Measurements from ENCODE around the gene OR10P1. TPM values are rescaled to one million over a fixed set of nuclear protein-coding genes. Genes with fewer than 3 reads are reported as not detected.

Gene OR10P1
- total and polyA plus RNA-seq, 9 donors = not detected

DNA sequence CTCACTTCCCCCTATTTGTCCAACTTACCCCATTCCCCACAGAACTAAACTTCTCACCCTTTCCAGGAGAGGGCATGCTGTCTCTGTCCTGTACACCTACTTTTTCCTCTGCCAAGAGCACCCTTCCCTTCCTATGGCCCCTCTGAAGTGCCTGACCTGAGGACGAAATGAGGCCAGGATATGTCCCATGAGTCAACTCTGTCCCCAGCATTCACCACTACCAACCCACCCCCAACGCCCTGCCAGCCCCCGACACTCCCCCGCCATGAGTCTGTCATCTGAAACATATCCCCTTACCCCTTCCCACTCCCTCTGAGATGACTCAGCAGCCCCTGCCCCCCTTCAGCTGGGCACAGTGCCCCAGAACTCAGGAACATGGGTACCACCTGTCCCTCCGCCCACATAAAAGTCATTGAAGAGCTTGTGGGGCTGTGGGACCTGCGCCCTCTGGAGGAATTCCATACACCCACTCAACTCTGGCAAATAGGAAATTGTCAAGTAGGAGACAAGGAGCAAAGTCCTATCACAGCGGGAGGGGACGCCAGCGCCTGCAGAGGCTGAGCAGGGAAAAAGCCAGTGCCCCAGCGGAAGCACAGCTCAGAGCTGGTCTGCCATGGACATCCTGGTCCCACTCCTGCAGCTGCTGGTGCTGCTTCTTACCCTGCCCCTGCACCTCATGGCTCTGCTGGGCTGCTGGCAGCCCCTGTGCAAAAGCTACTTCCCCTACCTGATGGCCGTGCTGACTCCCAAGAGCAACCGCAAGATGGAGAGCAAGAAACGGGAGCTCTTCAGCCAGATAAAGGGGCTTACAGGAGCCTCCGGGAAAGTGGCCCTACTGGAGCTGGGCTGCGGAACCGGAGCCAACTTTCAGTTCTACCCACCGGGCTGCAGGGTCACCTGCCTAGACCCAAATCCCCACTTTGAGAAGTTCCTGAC lies 44.7 kb downstream of the OR10P1 start:
- H3K9me3 ChIP-seq = no peaks in the 10 kb centered on the region
- 12 to 19% (median 14%) methylated on average over 17 of the region's 17 CpGs for WGBS, 3 donors
- H3K27ac ChIP-seq = no peak overlapping the region
- intact Hi-C loops (cut with DNase I) = no loop called here
- H3K27me3 ChIP-seq = no peaks in the 10 kb centered on the region
- peak overlapping the region; percentile 6 for H3K4me3 ChIP-seq
- no peak for TF ChIP-seq EP300 (IDR thresholded peaks at IDR 0.05)
- no peak for TF ChIP-seq POLR2A (IDR thresholded peaks at IDR 0.05)
- TF ChIP-seq, protein P1, sequence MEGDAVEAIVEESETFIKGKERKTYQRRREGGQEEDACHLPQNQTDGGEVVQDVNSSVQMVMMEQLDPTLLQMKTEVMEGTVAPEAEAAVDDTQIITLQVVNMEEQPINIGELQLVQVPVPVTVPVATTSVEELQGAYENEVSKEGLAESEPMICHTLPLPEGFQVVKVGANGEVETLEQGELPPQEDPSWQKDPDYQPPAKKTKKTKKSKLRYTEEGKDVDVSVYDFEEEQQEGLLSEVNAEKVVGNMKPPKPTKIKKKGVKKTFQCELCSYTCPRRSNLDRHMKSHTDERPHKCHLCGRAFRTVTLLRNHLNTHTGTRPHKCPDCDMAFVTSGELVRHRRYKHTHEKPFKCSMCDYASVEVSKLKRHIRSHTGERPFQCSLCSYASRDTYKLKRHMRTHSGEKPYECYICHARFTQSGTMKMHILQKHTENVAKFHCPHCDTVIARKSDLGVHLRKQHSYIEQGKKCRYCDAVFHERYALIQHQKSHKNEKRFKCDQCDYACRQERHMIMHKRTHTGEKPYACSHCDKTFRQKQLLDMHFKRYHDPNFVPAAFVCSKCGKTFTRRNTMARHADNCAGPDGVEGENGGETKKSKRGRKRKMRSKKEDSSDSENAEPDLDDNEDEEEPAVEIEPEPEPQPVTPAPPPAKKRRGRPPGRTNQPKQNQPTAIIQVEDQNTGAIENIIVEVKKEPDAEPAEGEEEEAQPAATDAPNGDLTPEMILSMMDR (IDR thresholded peaks at IDR 0.05) = no peak
- peak in 1 of 5 donors; percentile 49 for DNase-seq
- H3K36me3 ChIP-seq = no peaks in the 10 kb centered on the region
- no peaks in the 10 kb centered on the region for H3K4me1 ChIP-seq (ENCODE audit: insufficient read depth)

DNA sequence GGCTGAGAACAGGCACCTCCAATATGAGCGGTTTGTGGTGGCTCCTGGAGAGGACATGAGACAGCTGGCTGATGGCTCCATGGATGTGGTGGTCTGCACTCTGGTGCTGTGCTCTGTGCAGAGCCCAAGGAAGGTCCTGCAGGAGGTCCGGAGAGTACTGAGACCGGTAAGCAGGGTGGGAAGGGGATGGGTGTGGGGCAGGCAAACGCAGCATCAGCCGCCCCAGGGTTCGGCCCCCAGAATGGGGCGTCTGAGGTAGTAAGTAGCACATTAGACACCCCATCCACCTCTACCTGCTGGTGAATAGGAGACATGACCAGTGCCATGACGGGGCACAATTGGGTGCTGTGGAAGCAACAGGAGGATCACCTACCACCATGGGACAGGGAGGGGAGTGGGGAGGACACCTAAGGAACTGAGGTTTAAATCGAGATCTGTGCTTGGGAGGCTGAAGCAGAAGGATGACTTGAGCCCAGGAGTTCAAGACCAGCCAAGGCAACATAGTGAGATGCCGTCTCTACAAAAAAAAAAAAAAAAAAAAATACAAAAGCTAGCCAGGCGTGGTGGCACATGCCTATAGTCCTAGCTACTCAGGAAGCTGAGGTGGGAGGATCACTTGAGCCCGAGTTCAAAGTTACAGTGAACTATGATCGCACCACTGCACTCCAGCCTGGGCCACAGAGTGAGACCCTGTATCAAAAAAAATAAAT lies 45.5 kb downstream of the OR10P1 start:
- H3K27ac ChIP-seq = no peak overlapping the region
- DNase-seq = peak in 1 of 5 donors; percentile 18
- no peaks in the 10 kb centered on the region for H3K9me3 ChIP-seq
- TF ChIP-seq, protein P1 (IDR thresholded peaks at IDR 0.05) = no peak
- no peak for TF ChIP-seq EP300 (IDR thresholded peaks at IDR 0.05)
- TF ChIP-seq POLR2A (IDR thresholded peaks at IDR 0.05) = no peak
- peak overlapping the region; percentile 6 for H3K4me3 ChIP-seq
- H3K27me3 ChIP-seq = no peaks in the 10 kb centered on the region
- WGBS, 3 donors = 80 to 85% (median 82%) methylated on average over 13 of the region's 13 CpGs
- H3K4me1 ChIP-seq (ENCODE audit: insufficient read depth) = no peaks in the 10 kb centered on the region
- intact Hi-C loops (cut with DNase I) = no loop called here
- H3K36me3 ChIP-seq = no peaks in the 10 kb centered on the region

DNA sequence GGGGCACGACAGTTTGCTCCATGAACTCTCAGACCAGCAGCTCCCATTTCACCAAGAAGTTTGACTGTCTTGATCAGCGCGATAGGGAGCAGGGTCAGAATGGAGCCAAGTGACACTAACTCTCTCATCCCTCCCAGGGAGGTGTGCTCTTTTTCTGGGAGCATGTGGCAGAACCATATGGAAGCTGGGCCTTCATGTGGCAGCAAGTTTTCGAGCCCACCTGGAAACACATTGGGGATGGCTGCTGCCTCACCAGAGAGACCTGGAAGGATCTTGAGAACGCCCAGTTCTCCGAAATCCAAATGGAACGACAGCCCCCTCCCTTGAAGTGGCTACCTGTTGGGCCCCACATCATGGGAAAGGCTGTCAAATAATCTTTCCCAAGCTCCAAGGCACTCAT lies 47.0 kb downstream of the OR10P1 start:
- Histone ChIP-seq H3K27me3 (no peaks in the 10 kb centered on the region), H3K27ac (no peak overlapping the region), H3K9me3 (no peaks in the 10 kb centered on the region), H3K4me3 (no peak overlapping the region), H3K4me1 (ENCODE audit: insufficient read depth) (no peaks in the 10 kb centered on the region), H3K36me3 (no peaks in the 10 kb centered on the region)
- peak in 1 of 5 donors; percentile 5 for DNase-seq
- 80 to 89% (median 87%) methylated on average over 7 of the region's 7 CpGs for WGBS, 3 donors
- no peak for TF ChIP-seq POLR2A (IDR thresholded peaks at IDR 0.05)
- TF ChIP-seq, protein P1 (IDR thresholded peaks at IDR 0.05) = no peak
- no peak for TF ChIP-seq EP300 (IDR thresholded peaks at IDR 0.05)
- intact Hi-C loops (cut with DNase I) = no loop called here

DNA sequence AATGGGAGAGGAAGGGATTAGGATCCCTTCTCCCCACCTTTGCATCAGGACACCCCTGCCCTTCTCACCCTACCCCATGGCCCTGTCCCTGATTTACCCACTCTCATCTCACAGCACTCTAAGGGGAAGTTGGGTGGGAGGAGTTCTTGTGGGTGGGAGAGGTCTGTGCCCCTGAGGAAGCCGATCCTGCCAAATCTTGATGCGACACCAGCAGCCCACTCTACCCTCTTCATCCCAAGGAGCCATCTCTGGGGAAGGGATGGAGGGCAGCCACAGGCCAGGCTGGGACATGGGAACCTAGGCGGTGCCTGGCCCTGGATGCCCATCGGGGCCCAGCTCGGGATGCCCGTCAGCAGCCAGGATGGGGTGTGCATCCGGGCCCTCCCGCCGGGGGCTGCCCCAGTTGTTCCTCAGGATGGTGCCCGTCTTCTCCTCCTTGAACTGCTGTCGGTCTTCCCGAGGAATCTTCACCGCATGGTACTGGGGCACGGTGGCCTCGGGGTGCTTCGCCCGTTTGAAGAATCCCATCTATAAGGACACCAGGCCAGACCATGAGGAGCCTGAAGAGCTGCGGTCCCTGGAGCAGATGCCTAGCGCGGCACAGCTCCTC lies 48.2 kb downstream of the OR10P1 start:
- Histone ChIP-seq H3K27ac (no peak overlapping the region), H3K36me3 (no peaks in the 10 kb centered on the region), H3K9me3 (no peaks in the 10 kb centered on the region), H3K4me1 (ENCODE audit: insufficient read depth) (no peaks in the 10 kb centered on the region), H3K4me3 (no peak overlapping the region), H3K27me3 (no peaks in the 10 kb centered on the region)
- DNase-seq = no peak
- 93 to 95% (median 94%) methylated on average over 20 of the region's 20 CpGs for WGBS, 3 donors
- TF ChIP-seq EP300 (IDR thresholded peaks at IDR 0.05) (no peak), POLR2A (IDR thresholded peaks at IDR 0.05) (no peak)
- TF ChIP-seq, protein P1 (IDR thresholded peaks at IDR 0.05) = no peak
- intact Hi-C loops (cut with DNase I) = no loop called here

All from ovary (tissue), 9 donors.